ENCODE measurements around the gene ASPHD2.

The ASPHD2 gene

GRCh38 chr22:26481694-26482093 lies 52.6 kb downstream of the ASPHD2 start:
- FAIRE-seq (no peak), DNase-seq (ENCODE audit: insufficient read length, low spot score) (no peak)
- TF ChIP-seq, protein P1, sequence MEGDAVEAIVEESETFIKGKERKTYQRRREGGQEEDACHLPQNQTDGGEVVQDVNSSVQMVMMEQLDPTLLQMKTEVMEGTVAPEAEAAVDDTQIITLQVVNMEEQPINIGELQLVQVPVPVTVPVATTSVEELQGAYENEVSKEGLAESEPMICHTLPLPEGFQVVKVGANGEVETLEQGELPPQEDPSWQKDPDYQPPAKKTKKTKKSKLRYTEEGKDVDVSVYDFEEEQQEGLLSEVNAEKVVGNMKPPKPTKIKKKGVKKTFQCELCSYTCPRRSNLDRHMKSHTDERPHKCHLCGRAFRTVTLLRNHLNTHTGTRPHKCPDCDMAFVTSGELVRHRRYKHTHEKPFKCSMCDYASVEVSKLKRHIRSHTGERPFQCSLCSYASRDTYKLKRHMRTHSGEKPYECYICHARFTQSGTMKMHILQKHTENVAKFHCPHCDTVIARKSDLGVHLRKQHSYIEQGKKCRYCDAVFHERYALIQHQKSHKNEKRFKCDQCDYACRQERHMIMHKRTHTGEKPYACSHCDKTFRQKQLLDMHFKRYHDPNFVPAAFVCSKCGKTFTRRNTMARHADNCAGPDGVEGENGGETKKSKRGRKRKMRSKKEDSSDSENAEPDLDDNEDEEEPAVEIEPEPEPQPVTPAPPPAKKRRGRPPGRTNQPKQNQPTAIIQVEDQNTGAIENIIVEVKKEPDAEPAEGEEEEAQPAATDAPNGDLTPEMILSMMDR (IDR thresholded peaks at IDR 0.05; ENCODE audit: insufficient read depth, missing control alignments), result no peak

DNA sequence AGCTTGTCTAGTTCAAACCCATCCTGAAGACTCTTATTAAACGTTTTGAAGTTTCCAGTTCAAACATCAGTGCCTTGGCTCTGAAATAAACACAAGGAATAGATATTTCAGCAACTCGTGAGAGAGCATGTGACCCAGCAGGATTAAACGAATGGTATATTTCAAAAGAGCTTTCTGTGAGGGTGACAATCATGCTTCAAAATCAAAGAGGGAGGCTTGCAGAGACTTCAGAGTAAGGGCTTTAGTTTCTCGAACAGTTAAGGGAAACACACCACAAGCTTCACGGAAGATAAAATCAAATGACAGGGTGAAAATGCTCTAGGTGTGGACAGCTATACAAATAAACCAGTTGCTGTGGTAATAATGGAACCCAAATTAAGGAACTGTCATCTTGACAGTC lies 53.1 kb downstream of the ASPHD2 start:
- DNase-seq (ENCODE audit: insufficient read length, low spot score) (no peak), FAIRE-seq (no peak)
- TF ChIP-seq, protein P1 (IDR thresholded peaks at IDR 0.05; ENCODE audit: insufficient read depth, missing control alignments), result no peak

DNA sequence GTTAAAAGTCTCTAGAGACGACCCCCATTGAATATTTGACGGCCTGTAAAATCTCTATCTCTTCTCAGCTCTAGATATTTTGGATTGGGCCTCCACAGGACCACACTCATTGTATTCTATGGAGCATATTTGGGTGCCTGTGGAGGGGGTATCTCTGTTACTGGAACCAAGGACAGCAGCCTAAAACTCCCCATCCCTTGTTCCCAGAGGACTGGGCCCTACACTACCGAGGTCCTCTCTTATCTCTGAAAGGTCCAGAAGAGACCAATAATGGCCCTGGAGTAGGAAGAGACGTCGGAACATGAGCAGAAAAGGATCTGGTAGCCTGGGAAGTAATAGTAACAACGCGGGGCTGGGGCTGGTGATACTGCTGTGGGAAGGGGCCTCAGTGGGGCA lies 54.0 kb downstream of the ASPHD2 start:
- DNase-seq (ENCODE audit: insufficient read length, low spot score) (no peak), FAIRE-seq (no peak)
- TF ChIP-seq, protein P1 (IDR thresholded peaks at IDR 0.05; ENCODE audit: insufficient read depth, missing control alignments), result no peak

- TF ChIP-seq, protein P1 (IDR thresholded peaks at IDR 0.05; ENCODE audit: insufficient read depth, missing control alignments), result no peak
- FAIRE-seq (no peak), DNase-seq (ENCODE audit: insufficient read length, low spot score) (peak; percentile 47)
Measured at GRCh38 chr22:26483439-26484359, 54.6 kb downstream of the ASPHD2 start, which contains the start of the genes HPS4 and SRRD. HPS4 (minus strand) TSS chr22:26483783; CDS start chr22:26481762, 2,021 bp downstream. SRRD (plus strand) TSS chr22:26483877; CDS start chr22:26483891, 14 bp downstream.

GRCh38 chr22:26484360-26484706 lies 55.3 kb downstream of the ASPHD2 start:
- TF ChIP-seq, protein P1 (IDR thresholded peaks at IDR 0.05; ENCODE audit: insufficient read depth, missing control alignments), result no peak
- FAIRE-seq (no peak), DNase-seq (ENCODE audit: insufficient read length, low spot score) (no peak)

DNA sequence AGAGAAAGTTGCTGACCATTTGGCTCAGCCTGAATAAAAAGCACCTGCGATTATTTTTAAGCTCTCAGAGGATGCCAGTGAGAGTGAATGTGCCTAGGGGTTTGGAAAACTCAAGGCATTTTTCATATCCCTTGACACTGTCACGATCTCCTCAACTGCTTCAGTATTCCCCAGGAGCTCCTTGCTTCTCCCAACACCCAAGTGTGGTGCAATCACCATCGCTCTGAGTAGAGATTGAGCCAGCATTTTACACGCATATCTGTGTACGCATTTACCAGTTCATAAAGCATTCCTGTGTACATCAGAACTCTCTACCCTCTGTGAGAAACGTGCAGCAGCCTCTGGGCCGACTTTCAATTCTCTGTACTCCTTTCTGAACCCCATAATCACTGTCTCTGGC lies 56.0 kb downstream of the ASPHD2 start:
- DNase-seq (ENCODE audit: insufficient read length, low spot score), result no peak
- FAIRE-seq, result no peak
- TF ChIP-seq, protein P1 (IDR thresholded peaks at IDR 0.05; ENCODE audit: insufficient read depth, missing control alignments), result no peak

- TF ChIP-seq, protein P1 (IDR thresholded peaks at IDR 0.05; ENCODE audit: insufficient read depth, missing control alignments), result no peak
- FAIRE-seq, result no peak
- no peak for DNase-seq (ENCODE audit: insufficient read length, low spot score)
Measured at GRCh38 chr22:26485806-26486390, 56.8 kb downstream of the ASPHD2 start.

Measured in D721Med (cell line).